GM23338 (cell line): ENCODE data around the gene AP5M1.

ENCODE experiments used
- CREB1 ChIP-seq: fragments of 250-450 bp; sonication (Bioruptor Pico); IDR thresholded peaks from 2 replicates; pipeline ENCODE4 v1.5.0; 2020; ENCODE audit warnings: low read depth, mild to moderate bottlenecking, moderate library complexity
- CTCF ChIP-seq, 2 experiments: fragments of 200-600 bp in 1 of 2; sonication (generic) in 1 of 2; conservative IDR thresholded peaks; 2 replicates each; pipeline versions ENCODE4 v1.5.1 to v1.6.1; 2016 to 2017; ENCODE audit warnings: antibody characterized with exemption in 2 of 2, low read depth in 2 of 2, mild to moderate bottlenecking in 2 of 2, moderate library complexity in 1 of 2
- ETS1 ChIP-seq: IDR thresholded peaks from 2 replicates; pipeline ENCODE4 v1.6.1; 2016; ENCODE audit warnings: antibody characterized with exemption
- EZH2 ChIP-seq: fragments of 200-600 bp; sonication (generic); IDR thresholded peaks from one replicate; pipeline ENCODE4 v1.8.0; 2017; ENCODE audit warnings: antibody characterized with exemption, mild to moderate bottlenecking, low read depth; ENCODE audit not compliant: unreplicated experiment
- EZH2phosphoT487 ChIP-seq: fragments of 200-600 bp; sonication (generic); IDR thresholded peaks from one replicate; pipeline ENCODE4 v1.8.1; 2018; ENCODE audit warnings: antibody characterized with exemption; ENCODE audit not compliant: unreplicated experiment
- POLR2AphosphoS5 ChIP-seq: IDR thresholded peaks from 2 replicates; pipeline ENCODE4 v1.6.1; 2016; ENCODE audit warnings: antibody characterized with exemption, low read depth
- TF ChIP-seq, protein P1 (sequence below): IDR thresholded peaks from one replicate; pipeline ENCODE4 v1.6.1; 2018; ENCODE audit warnings: antibody characterized with exemption; ENCODE audit not compliant: unreplicated experiment

GRCh38 chr14:57254884-57255283, 13.9 kb upstream of the AP5M1 start:
- no peak for TF ChIP-seq EZH2phosphoT487
- no peak for TF ChIP-seq EZH2
- no peak for TF ChIP-seq CTCF (conservative IDR thresholded peaks at IDR 0.05; ENCODE audit: low read depth in 2 of 2)
- TF ChIP-seq ETS1, result no peak
- no peak for TF ChIP-seq CREB1 (CRISPR knock-in tag)
- no peak for TF ChIP-seq POLR2AphosphoS5
- TF ChIP-seq, protein P1, sequence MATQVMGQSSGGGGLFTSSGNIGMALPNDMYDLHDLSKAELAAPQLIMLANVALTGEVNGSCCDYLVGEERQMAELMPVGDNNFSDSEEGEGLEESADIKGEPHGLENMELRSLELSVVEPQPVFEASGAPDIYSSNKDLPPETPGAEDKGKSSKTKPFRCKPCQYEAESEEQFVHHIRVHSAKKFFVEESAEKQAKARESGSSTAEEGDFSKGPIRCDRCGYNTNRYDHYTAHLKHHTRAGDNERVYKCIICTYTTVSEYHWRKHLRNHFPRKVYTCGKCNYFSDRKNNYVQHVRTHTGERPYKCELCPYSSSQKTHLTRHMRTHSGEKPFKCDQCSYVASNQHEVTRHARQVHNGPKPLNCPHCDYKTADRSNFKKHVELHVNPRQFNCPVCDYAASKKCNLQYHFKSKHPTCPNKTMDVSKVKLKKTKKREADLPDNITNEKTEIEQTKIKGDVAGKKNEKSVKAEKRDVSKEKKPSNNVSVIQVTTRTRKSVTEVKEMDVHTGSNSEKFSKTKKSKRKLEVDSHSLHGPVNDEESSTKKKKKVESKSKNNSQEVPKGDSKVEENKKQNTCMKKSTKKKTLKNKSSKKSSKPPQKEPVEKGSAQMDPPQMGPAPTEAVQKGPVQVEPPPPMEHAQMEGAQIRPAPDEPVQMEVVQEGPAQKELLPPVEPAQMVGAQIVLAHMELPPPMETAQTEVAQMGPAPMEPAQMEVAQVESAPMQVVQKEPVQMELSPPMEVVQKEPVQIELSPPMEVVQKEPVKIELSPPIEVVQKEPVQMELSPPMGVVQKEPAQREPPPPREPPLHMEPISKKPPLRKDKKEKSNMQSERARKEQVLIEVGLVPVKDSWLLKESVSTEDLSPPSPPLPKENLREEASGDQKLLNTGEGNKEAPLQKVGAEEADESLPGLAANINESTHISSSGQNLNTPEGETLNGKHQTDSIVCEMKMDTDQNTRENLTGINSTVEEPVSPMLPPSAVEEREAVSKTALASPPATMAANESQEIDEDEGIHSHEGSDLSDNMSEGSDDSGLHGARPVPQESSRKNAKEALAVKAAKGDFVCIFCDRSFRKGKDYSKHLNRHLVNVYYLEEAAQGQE, result no peak
